ENCODE data around the gene TRIM34.

GRCh38 chr11:5608808-5609207 is 16.0 kb upstream of the TRIM34 start:
- TF ChIP-seq POLR2AphosphoS5 (IDR thresholded peaks at IDR 0.05), result no peak
- TF ChIP-seq CTCF (IDR thresholded peaks at IDR 0.05), result no peak
- TF ChIP-seq POLR2A (IDR thresholded peaks at IDR 0.05), result no peak

Measured in stomach (tissue), 4 donors.